GM21723 (cell line): ENCODE measurements around the gene ATP6V1B1.
"Not testable (repeated sequence)": the region's sequence is repeated elsewhere in the genome, so short reads cannot be mapped to it uniquely, and the experiment has no call there.

ENCODE experiments used
- ATAC-seq: cut with Tn5 transposase; IDR thresholded peaks from one replicate; pipeline ENCODE4 v1.9.1; 2021; ENCODE audit warnings: mild to moderate bottlenecking, moderate library complexity; ENCODE audit not compliant: unreplicated experiment

The ATP6V1B1 gene

DNA sequence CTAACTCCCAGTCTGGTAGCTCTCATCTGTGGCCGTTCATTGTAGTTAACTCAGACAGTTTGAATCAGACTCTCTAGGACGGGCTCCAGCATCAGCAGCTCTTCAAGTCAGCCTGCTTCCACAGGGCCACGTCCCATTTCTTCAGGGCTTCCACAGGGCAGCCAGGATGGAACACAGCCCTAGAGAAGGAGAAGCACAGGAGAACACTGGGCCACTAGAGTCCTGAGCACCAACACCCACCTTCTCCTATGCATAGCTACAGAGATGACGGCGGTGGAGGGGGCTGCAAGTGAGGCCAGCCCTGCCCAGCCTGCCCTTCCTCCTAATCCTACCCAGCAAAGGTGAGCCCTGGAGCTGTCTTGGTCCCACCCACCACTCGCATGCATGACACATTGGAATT is 69.2 kb downstream of the ATP6V1B1 start:
- ATAC-seq: no peak

DNA sequence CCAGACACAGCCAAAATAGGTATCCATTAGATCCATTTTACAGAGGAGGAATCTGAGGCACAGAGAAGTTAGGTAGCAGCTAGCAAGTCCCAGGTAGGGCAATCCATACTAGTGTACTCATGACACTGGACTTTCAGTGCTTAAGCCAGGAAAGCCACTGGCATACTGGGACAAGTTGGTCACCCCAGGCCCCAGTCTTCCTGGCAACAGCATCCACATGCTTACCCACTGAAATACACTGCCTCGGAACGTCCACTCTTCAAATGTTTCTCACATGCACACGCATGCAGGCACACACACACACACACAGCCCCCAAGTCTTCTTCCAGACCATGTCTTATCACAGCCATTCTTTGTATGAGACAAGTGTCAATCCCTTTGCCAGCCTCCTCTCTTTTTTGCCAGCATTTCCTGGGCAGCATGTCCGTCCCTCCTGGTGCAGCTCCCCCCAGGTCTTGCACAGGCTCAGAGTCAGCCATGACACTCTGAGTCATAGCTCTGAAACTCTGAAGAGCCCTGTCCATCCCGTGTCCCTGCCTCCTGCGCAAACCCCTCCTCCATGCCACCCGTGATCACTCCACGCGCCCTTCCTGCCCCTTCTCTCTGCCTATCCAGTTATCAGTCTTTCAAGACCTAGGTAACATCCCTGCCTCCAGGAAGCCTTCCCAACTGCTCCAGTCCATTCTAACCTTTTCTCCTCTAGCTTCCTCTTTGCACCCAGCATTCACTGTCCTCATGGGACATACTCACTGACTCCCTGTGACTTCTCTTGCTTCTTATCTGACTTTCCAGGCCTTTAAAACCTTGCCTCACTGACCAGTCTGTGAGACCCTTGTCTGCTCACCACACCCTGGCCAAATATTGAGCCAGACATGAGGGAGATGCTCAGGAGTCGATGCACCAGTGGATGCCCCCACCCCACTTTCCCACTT is 69.8 kb downstream of the ATP6V1B1 start:
- ATAC-seq: no peak

DNA sequence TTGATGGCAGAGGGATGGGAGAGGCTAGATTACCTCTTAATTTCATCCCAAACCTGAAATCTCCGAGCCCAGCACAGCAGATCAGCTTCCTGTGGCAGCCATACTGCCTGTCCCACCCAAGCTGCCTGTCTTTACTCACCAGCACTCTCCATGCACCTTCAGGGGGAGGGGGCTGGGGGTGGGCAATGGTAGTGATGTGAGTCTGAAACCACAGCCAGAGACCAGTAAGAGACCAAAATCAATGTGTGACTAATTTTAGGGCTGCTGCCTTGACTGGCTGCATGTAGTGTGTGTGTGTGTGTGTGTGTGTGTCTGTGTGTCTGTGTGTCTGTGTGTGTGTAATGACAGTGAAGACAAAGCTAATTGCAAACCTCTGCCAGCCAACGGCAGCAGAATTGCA is 70.6 kb downstream of the ATP6V1B1 start:
- no peak for ATAC-seq

DNA sequence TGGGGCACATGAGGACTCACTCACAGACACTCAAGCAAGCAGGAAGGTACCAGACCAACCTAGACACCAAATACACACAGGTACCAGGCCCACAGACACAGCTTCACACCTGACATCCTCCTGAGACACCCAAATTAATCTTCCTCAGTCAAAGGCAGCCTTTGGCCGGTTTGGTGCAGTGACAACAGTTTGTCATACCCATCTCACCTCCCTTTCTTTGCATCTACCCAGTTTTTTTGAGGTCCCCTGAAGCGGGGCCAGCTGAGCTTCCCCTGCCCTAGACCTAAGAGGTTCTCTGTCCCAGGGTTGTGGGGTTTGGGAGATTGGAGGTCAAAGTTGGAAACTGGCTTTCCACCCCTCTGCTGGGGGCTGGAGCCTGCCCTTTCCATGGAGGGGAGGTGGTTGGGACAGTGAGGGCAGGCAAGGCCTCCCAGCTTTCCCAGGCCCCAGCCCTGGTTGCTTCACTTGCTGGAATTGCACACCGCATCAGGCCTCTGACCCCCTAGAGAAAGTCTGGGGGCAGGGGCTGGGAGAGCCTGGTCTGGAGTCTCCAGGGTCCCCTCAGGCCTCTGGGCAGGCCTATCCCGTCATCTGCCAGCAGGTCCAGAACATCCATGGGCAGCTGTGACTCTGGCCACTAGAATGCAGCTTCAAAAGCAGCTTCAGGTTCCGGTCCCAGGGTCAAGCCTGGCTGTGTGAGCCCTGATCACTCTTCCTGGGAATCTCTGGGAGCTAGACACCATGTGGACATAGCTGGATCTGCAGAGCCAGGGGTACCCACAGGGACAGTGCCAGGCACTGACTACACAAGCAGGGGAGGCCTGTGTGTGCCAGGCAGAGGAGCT is 71.5 kb downstream of the ATP6V1B1 start:
- no peak for ATAC-seq

DNA sequence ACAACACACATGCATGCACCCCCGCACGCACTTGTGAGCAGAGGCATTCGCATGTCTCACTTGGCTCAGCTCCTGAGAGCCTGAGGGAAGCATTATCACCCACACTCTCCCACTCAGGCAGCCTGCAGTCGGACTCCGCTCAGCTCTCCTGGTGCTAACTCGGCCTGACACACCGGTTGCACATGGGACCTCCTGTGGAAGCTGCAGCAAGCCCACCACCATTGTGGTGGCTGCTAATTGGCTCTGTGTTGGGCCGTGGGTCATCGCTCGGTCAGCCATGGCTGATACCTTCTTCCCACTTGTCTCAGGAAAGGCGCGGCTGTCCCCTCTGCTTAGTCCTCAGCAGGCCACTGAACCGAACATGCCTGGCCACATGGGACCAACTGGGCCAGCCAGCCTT is 72.6 kb downstream of the ATP6V1B1 start:
- no peak for ATAC-seq

DNA sequence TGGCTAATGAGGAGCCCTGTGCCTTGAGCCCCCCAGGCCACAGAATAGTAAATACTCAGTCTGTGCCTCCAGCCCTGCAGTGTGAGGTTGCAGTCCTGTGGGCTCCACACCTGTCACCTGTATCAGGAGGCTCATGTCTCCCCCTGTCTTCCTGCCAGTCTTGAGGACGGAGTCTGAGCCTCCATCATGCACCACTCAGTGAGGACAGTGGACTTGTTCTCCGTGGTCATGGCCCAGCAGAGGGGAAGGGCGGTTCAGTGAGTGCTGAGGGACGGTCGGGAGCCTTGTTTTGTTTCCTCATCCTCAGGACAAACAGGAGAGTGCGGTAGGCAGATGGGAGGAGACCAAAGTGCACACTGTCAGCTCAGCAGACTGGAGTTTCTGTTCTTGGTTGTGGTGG is 76.1 kb downstream of the ATP6V1B1 start:
- not testable (repeated sequence) for ATAC-seq
